ENCODE results near the gene CHRND. TPM values are rescaled to one million over a fixed set of nuclear protein-coding genes. Genes with fewer than 3 reads are reported as not detected.
"Not testable (repeated sequence)": the region's sequence is repeated elsewhere in the genome, so short reads cannot be mapped to it uniquely, and the experiment has no call there.

The CHRND gene
- total and polyA plus RNA-seq, 2 donors: 0.43 to 0.57 TPM

- Histone ChIP-seq H3K36me3 (ENCODE audit: control insufficient read depth in 2 of 2, insufficient read depth in 2 of 2, low read length in 1 of 2) (no peaks in the 10 kb centered on the region), H3K9me3 (ENCODE audit: control insufficient read depth in 2 of 2, insufficient read depth in 1 of 2, low read length in 1 of 2) (no peaks in the 10 kb centered on the region), H3K27ac (ENCODE audit: low read depth in 1 of 2, low read length in 1 of 2) (no peak overlapping the region), H3K27me3 (ENCODE audit: control insufficient read depth in 2 of 2, insufficient read depth in 1 of 2, low read length in 1 of 2) (peaks cover 13 to 40% of the 10 kb centered on the region in 2 donors), H3K4me3 (ENCODE audit: low read length in 2 of 2) (no peak overlapping the region), H3K4me1 (ENCODE audit: control insufficient read depth in 2 of 2, insufficient read depth in 2 of 2, low read length in 2 of 2) (no peaks in the 10 kb centered on the region)
- no peak for DNase-seq (ENCODE audit: low read depth in 6 of 9, low spot score in 9 of 9)
- WGBS: 96% methylated on average over 17 of the region's 17 CpGs
Measured at GRCh38 chr2:232529806-232530547, 4.0 kb downstream of the CHRND start.

DNA sequence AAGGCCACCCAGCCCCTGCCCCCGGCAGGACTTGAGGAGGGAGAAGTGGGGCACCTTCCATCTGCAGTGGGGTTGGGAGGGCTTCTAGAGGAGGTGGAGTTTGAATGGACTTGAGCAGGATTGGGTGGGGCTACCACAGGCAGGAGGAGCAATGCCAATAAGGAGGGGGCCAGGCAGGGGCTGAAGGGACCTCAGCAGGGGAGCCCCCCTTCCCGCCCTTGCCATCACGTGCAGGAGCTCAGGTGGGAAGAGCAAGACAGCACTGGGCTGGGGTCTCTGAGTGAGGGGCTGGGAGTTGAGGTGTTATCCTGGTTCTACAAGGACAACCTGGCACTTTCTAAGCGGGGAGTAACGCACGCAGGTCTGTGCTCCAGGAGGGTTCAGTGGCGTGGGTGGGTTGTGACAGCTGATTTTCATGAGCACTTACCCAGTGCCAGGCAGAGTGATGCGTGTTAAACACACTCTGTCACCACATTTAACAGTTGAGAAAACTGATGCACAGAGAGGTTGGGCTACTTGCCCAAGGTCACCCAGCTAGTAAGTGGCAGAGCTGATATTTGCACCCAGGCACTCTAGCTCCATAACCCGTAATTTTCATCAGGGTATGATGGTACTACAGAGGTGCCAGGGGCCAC, 4.8 kb downstream of the CHRND start:
- Histone ChIP-seq H3K27ac (ENCODE audit: low read depth in 1 of 2, low read length in 1 of 2) (no peak overlapping the region), H3K4me3 (ENCODE audit: low read length in 2 of 2) (no peak overlapping the region), H3K9me3 (ENCODE audit: control insufficient read depth in 2 of 2, insufficient read depth in 1 of 2, low read length in 1 of 2) (no peaks in the 10 kb centered on the region), H3K36me3 (ENCODE audit: control insufficient read depth in 2 of 2, insufficient read depth in 2 of 2, low read length in 1 of 2) (no peaks in the 10 kb centered on the region), H3K27me3 (ENCODE audit: control insufficient read depth in 2 of 2, insufficient read depth in 1 of 2, low read length in 1 of 2) (peaks cover 5 to 33% of the 10 kb centered on the region in 2 donors), H3K4me1 (ENCODE audit: control insufficient read depth in 2 of 2, insufficient read depth in 2 of 2, low read length in 2 of 2) (no peaks in the 10 kb centered on the region)
- DNase-seq (ENCODE audit: low read depth in 6 of 9, low spot score in 9 of 9): no peak
- WGBS: 95% methylated on average over 9 of the region's 9 CpGs

- Histone ChIP-seq H3K4me1 (ENCODE audit: control insufficient read depth in 2 of 2, insufficient read depth in 2 of 2, low read length in 2 of 2) (no peaks in the 10 kb centered on the region), H3K9me3 (ENCODE audit: control insufficient read depth in 2 of 2, insufficient read depth in 1 of 2, low read length in 1 of 2) (peaks cover 2 to 3% of the 10 kb centered on the region in 2 donors), H3K4me3 (ENCODE audit: low read length in 2 of 2) (no peak overlapping the region), H3K27me3 (ENCODE audit: control insufficient read depth in 2 of 2, insufficient read depth in 1 of 2, low read length in 1 of 2) (peaks cover 0 to 26% of the 10 kb centered on the region in 2 donors), H3K36me3 (ENCODE audit: control insufficient read depth in 2 of 2, insufficient read depth in 2 of 2, low read length in 1 of 2) (no peaks in the 10 kb centered on the region), H3K27ac (ENCODE audit: low read depth in 1 of 2, low read length in 1 of 2) (no peak overlapping the region)
- 92% methylated on average over 9 of the region's 9 CpGs for WGBS
- DNase-seq (ENCODE audit: low read depth in 6 of 9, low spot score in 9 of 9): no peak
Measured at GRCh38 chr2:232532419-232532818, 6.5 kb downstream of the CHRND start.

DNA sequence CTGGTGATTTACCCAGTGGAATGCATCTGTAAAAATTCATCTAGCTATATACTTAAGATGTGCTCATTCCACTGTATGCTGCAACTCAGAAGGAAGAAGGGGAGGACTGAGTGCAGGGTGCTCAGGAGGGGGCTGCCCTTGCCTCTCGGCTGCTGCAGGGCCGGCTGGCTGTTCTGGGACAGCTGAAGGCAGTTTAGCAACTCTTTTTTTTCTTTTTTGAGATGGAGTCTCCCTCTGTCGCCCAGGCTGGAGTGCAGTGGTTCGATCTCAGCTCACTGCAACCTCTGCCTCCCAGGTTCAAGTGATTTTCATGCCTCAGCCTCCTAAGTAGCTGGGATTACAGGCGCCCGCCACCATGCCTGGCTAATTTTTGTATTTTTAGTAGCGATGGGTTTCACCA, 6.9 kb downstream of the CHRND start:
- H3K27me3 ChIP-seq (ENCODE audit: control insufficient read depth in 2 of 2, insufficient read depth in 1 of 2, low read length in 1 of 2): peaks cover 0 to 23% of the 10 kb centered on the region in 2 donors
- 96% methylated on average over 7 of the region's 7 CpGs for WGBS
- H3K9me3 ChIP-seq (ENCODE audit: control insufficient read depth in 2 of 2, insufficient read depth in 1 of 2, low read length in 1 of 2); DNase-seq (ENCODE audit: low read depth in 6 of 9, low spot score in 9 of 9); H3K36me3 ChIP-seq (ENCODE audit: control insufficient read depth in 2 of 2, insufficient read depth in 2 of 2, low read length in 1 of 2); H3K4me1 ChIP-seq (ENCODE audit: control insufficient read depth in 2 of 2, insufficient read depth in 2 of 2, low read length in 2 of 2); H3K4me3 ChIP-seq (ENCODE audit: low read length in 2 of 2); H3K27ac ChIP-seq (ENCODE audit: low read depth in 1 of 2, low read length in 1 of 2): not testable (repeated sequence)

DNA sequence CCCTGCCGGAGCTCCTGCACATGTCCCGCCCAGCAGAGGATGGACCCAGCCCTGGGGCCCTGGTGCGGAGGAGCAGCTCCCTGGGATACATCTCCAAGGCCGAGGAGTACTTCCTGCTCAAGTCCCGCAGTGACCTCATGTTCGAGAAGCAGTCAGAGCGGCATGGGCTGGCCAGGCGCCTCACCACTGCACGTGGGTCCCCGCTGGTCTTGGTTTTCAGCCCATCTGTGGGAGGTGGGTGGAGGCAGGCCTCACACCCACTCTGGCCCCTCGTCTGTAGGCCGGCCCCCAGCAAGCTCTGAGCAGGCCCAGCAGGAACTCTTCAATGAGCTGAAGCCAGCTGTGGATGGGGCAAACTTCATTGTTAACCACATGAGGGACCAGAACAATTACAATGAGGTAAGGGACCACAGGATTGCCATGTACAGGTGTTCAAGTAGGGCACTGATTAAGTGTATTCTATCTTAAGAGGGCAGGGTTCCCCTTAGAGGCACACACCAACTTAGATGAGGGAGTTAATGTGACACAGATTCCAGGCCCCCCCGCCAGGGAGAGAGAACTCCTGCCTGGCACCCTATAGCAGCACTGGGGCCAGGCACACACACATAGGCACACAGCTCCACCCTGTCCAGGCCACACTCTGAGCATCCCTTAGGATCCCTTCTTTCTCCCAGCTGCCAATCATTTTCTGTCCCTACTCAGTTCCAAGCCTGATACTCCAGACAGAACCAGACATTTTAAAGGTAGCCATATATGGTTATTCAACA, 8.2 kb downstream of the CHRND start:
- 89% methylated on average over 13 of the region's 13 CpGs for WGBS

GRCh38 chr2:232534940-232535651, 9.1 kb downstream of the CHRND start:
- Histone ChIP-seq H3K4me3 (ENCODE audit: low read length in 2 of 2) (no peak overlapping the region), H3K27me3 (ENCODE audit: control insufficient read depth in 2 of 2, insufficient read depth in 1 of 2, low read length in 1 of 2) (peaks cover 0 to 23% of the 10 kb centered on the region in 2 donors), H3K9me3 (ENCODE audit: control insufficient read depth in 2 of 2, insufficient read depth in 1 of 2, low read length in 1 of 2) (peaks cover 2 to 3% of the 10 kb centered on the region in 2 donors), H3K4me1 (ENCODE audit: control insufficient read depth in 2 of 2, insufficient read depth in 2 of 2, low read length in 2 of 2) (peaks cover 0 to 2% of the 10 kb centered on the region in 2 donors), H3K36me3 (ENCODE audit: control insufficient read depth in 2 of 2, insufficient read depth in 2 of 2, low read length in 1 of 2) (no peaks in the 10 kb centered on the region), H3K27ac (ENCODE audit: low read depth in 1 of 2, low read length in 1 of 2) (no peak overlapping the region)
- WGBS: 86% methylated on average over 14 of the region's 14 CpGs
- no peak for DNase-seq (ENCODE audit: low read depth in 6 of 9, low spot score in 9 of 9)

More for the DNA sequence above, 8.2 kb downstream of the CHRND start:
- peaks cover 0 to 16% of the 10 kb centered on the region in 2 donors for H3K27me3 ChIP-seq (ENCODE audit: control insufficient read depth in 2 of 2, insufficient read depth in 1 of 2, low read length in 1 of 2)
- peaks cover 2 to 3% of the 10 kb centered on the region in 2 donors for H3K9me3 ChIP-seq (ENCODE audit: control insufficient read depth in 2 of 2, insufficient read depth in 1 of 2, low read length in 1 of 2)
- H3K4me3 ChIP-seq (ENCODE audit: low read length in 2 of 2): no peak overlapping the region
- peaks cover 0 to under 1% of the 10 kb centered on the region in 2 donors for H3K4me1 ChIP-seq (ENCODE audit: control insufficient read depth in 2 of 2, insufficient read depth in 2 of 2, low read length in 2 of 2)
- H3K36me3 ChIP-seq (ENCODE audit: control insufficient read depth in 2 of 2, insufficient read depth in 2 of 2, low read length in 1 of 2): no peaks in the 10 kb centered on the region
- DNase-seq (ENCODE audit: low read depth in 6 of 9, low spot score in 9 of 9): no peak
- H3K27ac ChIP-seq (ENCODE audit: low read depth in 1 of 2, low read length in 1 of 2): no peak overlapping the region

DNA sequence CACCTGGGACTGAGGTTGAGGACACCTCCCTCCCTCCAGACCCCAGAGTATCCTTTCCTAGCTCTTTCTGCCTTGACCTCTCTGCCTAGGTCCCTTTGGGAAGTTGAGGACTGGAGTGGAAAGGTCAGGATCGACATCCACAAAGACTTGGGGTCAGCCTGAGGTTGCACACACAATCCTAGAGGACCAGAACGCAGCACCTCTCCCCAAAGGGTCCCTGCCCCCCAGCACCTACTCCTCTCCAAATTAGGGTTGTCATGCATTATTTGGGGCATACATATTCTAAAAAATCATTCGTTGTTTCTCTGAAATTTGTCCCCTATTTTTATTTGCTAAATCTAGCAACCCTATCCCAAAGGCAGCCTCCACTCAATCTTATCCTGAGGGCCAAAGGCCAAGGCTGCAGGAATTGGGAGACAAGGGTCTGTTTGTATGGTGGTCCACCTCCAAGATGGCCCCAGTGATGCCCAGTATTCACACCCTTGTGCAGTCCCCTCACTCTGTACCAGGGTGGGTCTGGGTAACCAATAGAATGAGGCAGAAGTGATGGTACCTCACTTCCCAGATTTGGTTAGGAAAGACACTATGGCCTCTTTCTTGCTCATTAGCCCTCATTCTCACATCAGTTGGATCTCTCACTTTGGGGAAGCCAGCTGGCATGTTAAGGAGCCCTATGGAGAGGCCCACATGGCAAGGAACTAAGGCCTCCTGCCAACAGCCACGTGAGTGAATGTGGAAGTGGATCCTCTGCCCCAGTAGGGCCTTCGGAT, 10.0 kb downstream of the CHRND start:
- Histone ChIP-seq H3K27me3 (ENCODE audit: control insufficient read depth in 2 of 2, insufficient read depth in 1 of 2, low read length in 1 of 2) (peaks cover 0 to 25% of the 10 kb centered on the region in 2 donors), H3K36me3 (ENCODE audit: control insufficient read depth in 2 of 2, insufficient read depth in 2 of 2, low read length in 1 of 2) (no peaks in the 10 kb centered on the region), H3K4me3 (ENCODE audit: low read length in 2 of 2) (no peak overlapping the region), H3K27ac (ENCODE audit: low read depth in 1 of 2, low read length in 1 of 2) (no peak overlapping the region), H3K4me1 (ENCODE audit: control insufficient read depth in 2 of 2, insufficient read depth in 2 of 2, low read length in 2 of 2) (peaks cover 0 to 2% of the 10 kb centered on the region in 2 donors), H3K9me3 (ENCODE audit: control insufficient read depth in 2 of 2, insufficient read depth in 1 of 2, low read length in 1 of 2) (peaks cover 2 to 3% of the 10 kb centered on the region in 2 donors)
- DNase-seq (ENCODE audit: low read depth in 6 of 9, low spot score in 9 of 9): no peak
- WGBS: 96% methylated on average over 5 of the region's 5 CpGs

DNA sequence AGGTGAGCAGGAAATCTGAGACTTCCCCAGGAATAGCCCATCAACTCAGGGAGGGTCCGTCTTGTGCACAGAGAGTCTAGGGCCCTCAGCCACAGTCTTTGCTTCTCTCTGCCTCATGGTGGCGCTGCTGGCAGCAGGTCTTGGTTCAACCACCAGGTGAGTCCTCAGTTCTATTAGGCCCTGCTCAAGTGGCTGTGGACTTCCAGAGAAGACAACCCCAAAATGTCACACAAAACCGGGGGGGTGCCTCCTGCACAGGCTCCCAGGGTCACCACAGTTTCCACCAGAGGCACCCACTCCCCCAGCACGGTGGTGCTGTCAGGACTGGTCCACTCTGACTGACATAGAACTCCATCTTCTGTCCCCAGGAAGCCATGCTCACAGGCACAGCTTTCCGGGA, 11.1 kb downstream of the CHRND start:
- Histone ChIP-seq H3K27ac (ENCODE audit: low read depth in 1 of 2, low read length in 1 of 2) (no peak overlapping the region), H3K36me3 (ENCODE audit: control insufficient read depth in 2 of 2, insufficient read depth in 2 of 2, low read length in 1 of 2) (no peaks in the 10 kb centered on the region), H3K4me3 (ENCODE audit: low read length in 2 of 2) (no peak overlapping the region), H3K9me3 (ENCODE audit: control insufficient read depth in 2 of 2, insufficient read depth in 1 of 2, low read length in 1 of 2) (peaks cover 2 to 3% of the 10 kb centered on the region in 2 donors), H3K4me1 (ENCODE audit: control insufficient read depth in 2 of 2, insufficient read depth in 2 of 2, low read length in 2 of 2) (peaks cover 0 to 2% of the 10 kb centered on the region in 2 donors), H3K27me3 (ENCODE audit: control insufficient read depth in 2 of 2, insufficient read depth in 1 of 2, low read length in 1 of 2) (peaks cover 0 to 26% of the 10 kb centered on the region in 2 donors)
- WGBS: 83% methylated on average over 5 of the region's 5 CpGs
- DNase-seq (ENCODE audit: low read depth in 6 of 9, low spot score in 9 of 9): no peak

Measured in thymus (tissue), 11 donors.